ENCODE data around the gene RBP2.

GRCh38 chr3:139491027-139491700 is 14.8 kb upstream of the RBP2 start:
- TF ChIP-seq EZH2 (IDR thresholded peaks at IDR 0.05; ENCODE audit: insufficient read depth, poor library complexity, severe bottlenecking) (no peak), EZH2phosphoT487 (IDR thresholded peaks at IDR 0.05; ENCODE audit: insufficient read depth, low read depth) (no peak)
